PC-3 (cell line): ENCODE measurements around the gene LITAF. TPM values are rescaled to one million over a fixed set of nuclear protein-coding genes. Genes with fewer than 3 reads are reported as not detected.

Experiments
- ATAC-seq: fragments of 200-7000 bp; cut with Tn5 transposase; 2 replicates; pipeline ENCODE4 v1.9.1; 2020; ENCODE audit warnings: mild to moderate bottlenecking, moderate library complexity
- BruUV-seq: library from RNA; stranded (reverse); fragments of 400-500 nt; replicated peaks from 2 replicates; lab custom pipeline; 2021; lab: Mats Ljungman, UMichigan
- CTCF ChIA-PET: fragments of 300-600 bp; sonication (Branson Sonifier 250); formaldehyde crosslinking; loops from one replicate; lab custom pipeline; 2022; ENCODE audit warnings: antibody characterized with exemption; lab: Charles Lee
- POLR2A ChIA-PET: fragments of 300-600 bp; sonication (Branson Sonifier 250); formaldehyde crosslinking; loops from one replicate; lab custom pipeline; 2022; ENCODE audit warnings: antibody characterized with exemption; ENCODE audit not compliant: unreplicated experiment; lab: Charles Lee
- DNase-seq: peaks from one replicate; pipeline ENCODE4 v3.0.0-alpha.2; 2015
- H2AFZ ChIP-seq: fragments of 300-600 bp; sonication (generic); 2 replicates; pipeline ENCODE4 v1.6.0; 2016; ENCODE audit warnings: antibody characterized with exemption, low read length
- H3F3A ChIP-seq: fragments of 300-600 bp; sonication (generic); one replicate; pipeline ENCODE4 v1.6.0; 2017; ENCODE audit warnings: antibody characterized with exemption, low read length, control low read depth, mild to moderate bottlenecking; ENCODE audit not compliant: unreplicated experiment
- H3K27ac ChIP-seq: fragments of 300-600 bp; sonication (generic); 2 replicates; pipeline ENCODE4 v1.5.1; 2016; ENCODE audit warnings: mild to moderate bottlenecking, low read length
- H3K27me3 ChIP-seq: fragments of 300-600 bp; sonication (generic); 2 replicates; pipeline ENCODE4 v1.6.1; 2016; ENCODE audit warnings: low read length, mixed read lengths
- H3K36me3 ChIP-seq: fragments of 300-600 bp; sonication (generic); 2 replicates; pipeline ENCODE4 v1.6.1; 2016; ENCODE audit warnings: low read depth, mixed run types, low read length, mixed read lengths
- H3K4me1 ChIP-seq: fragments of 300-600 bp; sonication (generic); 2 replicates; pipeline ENCODE4 v1.5.1; 2016; ENCODE audit warnings: low read length; ENCODE audit not compliant: insufficient read depth
- H3K4me2 ChIP-seq: fragments of 300-600 bp; sonication (generic); 2 replicates; pipeline ENCODE4 v1.6.0; 2016; ENCODE audit warnings: low read length
- H3K4me3 ChIP-seq: fragments of 300-600 bp; sonication (generic); 2 replicates; pipeline ENCODE4 v1.5.1; 2016; ENCODE audit warnings: mild to moderate bottlenecking, low read length, mixed read lengths
- H3K79me2 ChIP-seq: fragments of 300-600 bp; sonication (generic); 2 replicates; pipeline ENCODE4 v1.6.1; 2017; ENCODE audit warnings: low read length, mixed read lengths
- H3K9ac ChIP-seq: fragments of 300-600 bp; sonication (generic); 2 replicates; pipeline ENCODE4 v1.6.0; 2016; ENCODE audit warnings: mild to moderate bottlenecking, low read length
- H3K9me2 ChIP-seq: fragments of 300-600 bp; sonication (generic); replicated peaks from 2 replicates; pipeline ENCODE4 v1.6.1; 2016; ENCODE audit warnings: mixed run types, low read length, mixed read lengths
- H3K9me3 ChIP-seq: fragments of 300-600 bp; sonication (generic); 2 replicates; pipeline ENCODE4 v1.6.1; 2016; ENCODE audit warnings: low read length, mixed read lengths
- H4K20me1 ChIP-seq: fragments of 300-600 bp; sonication (generic); 2 replicates; pipeline ENCODE4 v1.6.1; 2016; ENCODE audit warnings: low read length, mixed read lengths
- EZH2 ChIP-seq: fragments of 300-600 bp; sonication (generic); IDR thresholded peaks from one replicate; pipeline ENCODE4 v1.6.1; 2017; ENCODE audit warnings: antibody characterized with exemption, mild to moderate bottlenecking, low read length; ENCODE audit not compliant: unreplicated experiment
- EZH2phosphoT487 ChIP-seq: fragments of 300-600 bp; sonication (generic); IDR thresholded peaks from 2 replicates; pipeline ENCODE4 v1.6.1; 2018; ENCODE audit warnings: mild to moderate bottlenecking, antibody characterized with exemption, low read length, borderline replicate concordance
- intact Hi-C: fragments of 100-400 bp; cut with micrococcal nuclease; formaldehyde crosslinking; loops from 2 replicates; pipeline ENCODE4 v1.9.0; 2023
- total RNA-seq: library from RNA; depleted of rRNA; stranded (reverse); fragments of >200 nt; gene quantifications from 2 replicates; pipeline ENCODE4 v1.2.3, GENCODE V29; 2014
- TF ChIP-seq, protein P1 (sequence below): fragments of 300-600 bp; sonication (generic); conservative IDR thresholded peaks from 2 replicates; pipeline ENCODE4 v1.5.1; 2017; ENCODE audit warnings: antibody characterized with exemption, low read depth, mild to moderate bottlenecking, low read length

The LITAF gene
- total RNA-seq, 1 experiment from 2014 or later = 13.1 TPM

DNA sequence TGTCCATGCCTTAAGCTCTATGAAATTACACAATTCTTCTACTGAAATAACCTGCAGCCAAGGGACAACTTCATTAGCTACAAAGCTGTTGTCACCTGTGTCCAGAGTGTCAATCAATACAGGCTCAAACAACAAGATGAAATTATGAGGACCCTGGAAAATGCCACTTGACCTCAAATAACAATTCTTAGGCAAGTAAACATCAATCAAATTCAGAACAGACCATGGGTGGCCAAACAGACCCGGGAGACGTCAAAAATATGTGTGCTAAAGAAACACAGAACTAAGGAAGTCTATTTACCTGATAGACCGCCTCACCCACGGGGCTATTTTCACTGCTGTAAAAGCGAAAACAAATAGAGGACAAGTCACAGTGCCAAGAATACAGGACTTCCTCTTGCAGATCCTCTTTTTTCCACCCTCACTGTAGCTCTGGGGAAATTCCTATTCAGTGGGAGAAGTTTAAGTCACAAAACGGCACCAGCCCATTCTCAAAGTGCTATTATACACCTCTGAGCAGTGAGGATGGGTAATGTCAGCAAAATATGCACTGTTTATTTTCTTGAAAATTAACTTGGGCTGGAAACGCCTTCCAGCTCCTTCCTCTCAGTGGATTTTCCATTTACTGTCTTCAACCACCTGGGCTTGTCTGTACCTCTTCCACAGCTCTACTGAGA is 2.7 kb downstream of the LITAF start:
- CTCF ChIA-PET = no interaction called here
- Histone ChIP-seq H4K20me1 (no peaks in the 10 kb centered on the region), H3K9me2 (no peaks in the 10 kb centered on the region), H3K9ac (no peak overlapping the region), H3K27ac (no peak overlapping the region), H3K27me3 (peaks cover 17% of the 10 kb centered on the region; the same call in 1 of the 2 replicates), H3K4me1 (peaks cover 16% of the 10 kb centered on the region; the same call in 1 of the 2 replicates), H3K4me3 (peak overlapping the region; percentile 10; the same call in 1 of the 2 replicates), H3K79me2 (peaks cover 6% of the 10 kb centered on the region; the same call in 1 of the 2 replicates), H2AFZ (no peak overlapping the region), H3K9me3 (no peaks in the 10 kb centered on the region), H3F3A (no peaks in the 10 kb centered on the region), H3K36me3 (no peaks in the 10 kb centered on the region), H3K4me2 (peak overlapping the region; percentile 63)
- intact Hi-C loops = no loop called here
- TF ChIP-seq EZH2phosphoT487 (no peak), EZH2 (no peak)
- TF ChIP-seq, protein P1, sequence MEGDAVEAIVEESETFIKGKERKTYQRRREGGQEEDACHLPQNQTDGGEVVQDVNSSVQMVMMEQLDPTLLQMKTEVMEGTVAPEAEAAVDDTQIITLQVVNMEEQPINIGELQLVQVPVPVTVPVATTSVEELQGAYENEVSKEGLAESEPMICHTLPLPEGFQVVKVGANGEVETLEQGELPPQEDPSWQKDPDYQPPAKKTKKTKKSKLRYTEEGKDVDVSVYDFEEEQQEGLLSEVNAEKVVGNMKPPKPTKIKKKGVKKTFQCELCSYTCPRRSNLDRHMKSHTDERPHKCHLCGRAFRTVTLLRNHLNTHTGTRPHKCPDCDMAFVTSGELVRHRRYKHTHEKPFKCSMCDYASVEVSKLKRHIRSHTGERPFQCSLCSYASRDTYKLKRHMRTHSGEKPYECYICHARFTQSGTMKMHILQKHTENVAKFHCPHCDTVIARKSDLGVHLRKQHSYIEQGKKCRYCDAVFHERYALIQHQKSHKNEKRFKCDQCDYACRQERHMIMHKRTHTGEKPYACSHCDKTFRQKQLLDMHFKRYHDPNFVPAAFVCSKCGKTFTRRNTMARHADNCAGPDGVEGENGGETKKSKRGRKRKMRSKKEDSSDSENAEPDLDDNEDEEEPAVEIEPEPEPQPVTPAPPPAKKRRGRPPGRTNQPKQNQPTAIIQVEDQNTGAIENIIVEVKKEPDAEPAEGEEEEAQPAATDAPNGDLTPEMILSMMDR = no peak
- no TSS peak for BruUV-seq
- ATAC-seq (peak; percentile 70), DNase-seq (peak; percentile 41)
- POLR2A ChIA-PET = interaction anchor here (1.0 kb wide), 1 partner anchor 13 kb away, joined by 8 read pairs; no protein-coding TSS in a partner anchor

DNA sequence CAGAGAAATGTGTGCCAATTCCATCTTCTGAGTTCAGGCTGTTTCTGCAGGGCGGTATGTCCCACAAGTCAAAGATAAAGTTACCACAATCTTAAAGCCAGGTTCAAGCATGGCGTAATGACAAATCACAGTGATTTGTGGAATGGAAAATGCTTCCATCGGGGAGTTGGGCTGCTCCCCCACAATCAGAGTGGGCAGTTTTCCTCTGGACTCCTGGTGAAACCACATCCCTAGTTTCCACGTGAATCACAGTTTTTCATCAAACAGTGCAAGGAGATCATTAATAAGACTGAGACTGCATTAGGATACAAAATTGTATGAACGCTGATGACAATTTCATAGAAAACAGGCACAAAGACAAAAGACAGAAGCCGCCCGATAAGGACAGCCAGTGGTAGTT is 3.6 kb downstream of the LITAF start:
- POLR2A ChIA-PET = no interaction called here
- H3K4me3 ChIP-seq = no peak overlapping the region
- CTCF ChIA-PET = no interaction called here
- H3K4me1 ChIP-seq = peaks cover 16% of the 10 kb centered on the region; the same call in 1 of the 2 replicates
- no peaks in the 10 kb centered on the region for H4K20me1 ChIP-seq
- H3K27me3 ChIP-seq = peaks cover 17% of the 10 kb centered on the region; the same call in 1 of the 2 replicates
- no peak for DNase-seq
- peaks cover 6% of the 10 kb centered on the region; the same call in 1 of the 2 replicates for H3K79me2 ChIP-seq
- H3F3A ChIP-seq = no peaks in the 10 kb centered on the region
- H3K9me2 ChIP-seq = no peaks in the 10 kb centered on the region
- H3K36me3 ChIP-seq = no peaks in the 10 kb centered on the region
- no peak overlapping the region for H3K9ac ChIP-seq
- H2AFZ ChIP-seq = no peak overlapping the region
- no peak overlapping the region for H3K27ac ChIP-seq
- TF ChIP-seq, protein P1 = no peak
- TF ChIP-seq EZH2 = no peak
- TF ChIP-seq EZH2phosphoT487 = no peak
- no peak overlapping the region for H3K4me2 ChIP-seq
- no peaks in the 10 kb centered on the region for H3K9me3 ChIP-seq
- no peak for ATAC-seq
- intact Hi-C loops = no loop called here
- BruUV-seq = no TSS peak
